Measurements from ENCODE around the gene CEP68. TPM values are rescaled to one million over a fixed set of nuclear protein-coding genes. Genes with fewer than 3 reads are reported as not detected.
"Not testable (repeated sequence)": the region's sequence is repeated elsewhere in the genome, so short reads cannot be mapped to it uniquely, and the experiment has no call there.

CEP68 gene
- polyA plus RNA-seq, 2 of the 4 experiments (the other 2 are of a cell fraction), result 6.8 to 9.2 TPM

DNA sequence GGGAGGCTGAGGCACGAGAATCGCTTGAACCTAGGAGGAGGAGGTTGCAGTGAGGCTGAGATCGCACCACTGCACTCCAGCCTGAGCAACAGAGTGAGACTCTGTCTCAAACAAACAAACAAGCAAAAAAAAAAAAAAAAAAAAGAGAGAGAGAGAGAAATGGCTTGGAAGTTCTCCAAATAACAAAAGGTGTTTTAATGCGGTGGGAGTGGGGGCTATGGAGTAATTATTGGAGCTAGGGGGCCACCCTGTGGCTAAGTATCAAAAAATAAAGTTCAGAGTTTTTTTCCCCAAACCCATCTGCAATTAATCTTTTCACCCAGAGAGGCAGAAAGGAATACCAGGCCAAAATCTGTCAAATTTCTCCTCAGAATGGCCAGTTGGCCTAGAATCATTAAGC is 23.0 kb upstream of the CEP68 start:
- DNase-seq (ENCODE audit: low read depth in 1 of 2, low spot score in 1 of 2) (peak in 1 of 2 experiments; percentile 29), ATAC-seq (peak in 1 of 2 experiments; percentile 58; a peak in 3 of 6 replicates), FAIRE-seq (no peak)
- WGBS (ENCODE audit: missing lambda C conversion rate), result 88% methylated on average over 4 of the region's 4 CpGs
- POLR2A ChIA-PET, result interaction anchor here (0.7 kb wide), 1 partner anchor 143 kb away, joined by 3 read pairs; no protein-coding TSS in a partner anchor
- Histone ChIP-seq H3K4me3 (no peak overlapping the region), H3K27ac (no peak overlapping the region), H3K4me2 (no peak overlapping the region), H3K4me1 (peaks cover 12% of the 10 kb centered on the region; the same call in 2 of the 3 replicates), H3K9me3 (no peaks in the 10 kb centered on the region)
- CTCF ChIA-PET, result interaction anchor here (0.6 to 11.8 kb wide), 16 partner anchors 8 to 1351 kb away, joined by 3 to 177 read pairs (median 3); no protein-coding TSS in a partner anchor
- TF ChIP-seq SMC3 (IDR thresholded peaks at IDR 0.05) (peak; percentile 74), CEBPB (IDR thresholded peaks at IDR 0.05) (no peak), RAD21 (conservative IDR thresholded peaks at IDR 0.05 in 1 of 2, IDR thresholded peaks at IDR 0.05 in 1 of 2) (peak; percentile 69 to 74)
- TF ChIP-seq, protein P1, sequence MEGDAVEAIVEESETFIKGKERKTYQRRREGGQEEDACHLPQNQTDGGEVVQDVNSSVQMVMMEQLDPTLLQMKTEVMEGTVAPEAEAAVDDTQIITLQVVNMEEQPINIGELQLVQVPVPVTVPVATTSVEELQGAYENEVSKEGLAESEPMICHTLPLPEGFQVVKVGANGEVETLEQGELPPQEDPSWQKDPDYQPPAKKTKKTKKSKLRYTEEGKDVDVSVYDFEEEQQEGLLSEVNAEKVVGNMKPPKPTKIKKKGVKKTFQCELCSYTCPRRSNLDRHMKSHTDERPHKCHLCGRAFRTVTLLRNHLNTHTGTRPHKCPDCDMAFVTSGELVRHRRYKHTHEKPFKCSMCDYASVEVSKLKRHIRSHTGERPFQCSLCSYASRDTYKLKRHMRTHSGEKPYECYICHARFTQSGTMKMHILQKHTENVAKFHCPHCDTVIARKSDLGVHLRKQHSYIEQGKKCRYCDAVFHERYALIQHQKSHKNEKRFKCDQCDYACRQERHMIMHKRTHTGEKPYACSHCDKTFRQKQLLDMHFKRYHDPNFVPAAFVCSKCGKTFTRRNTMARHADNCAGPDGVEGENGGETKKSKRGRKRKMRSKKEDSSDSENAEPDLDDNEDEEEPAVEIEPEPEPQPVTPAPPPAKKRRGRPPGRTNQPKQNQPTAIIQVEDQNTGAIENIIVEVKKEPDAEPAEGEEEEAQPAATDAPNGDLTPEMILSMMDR (IDR thresholded peaks at IDR 0.05), result peak; percentile 61

DNA sequence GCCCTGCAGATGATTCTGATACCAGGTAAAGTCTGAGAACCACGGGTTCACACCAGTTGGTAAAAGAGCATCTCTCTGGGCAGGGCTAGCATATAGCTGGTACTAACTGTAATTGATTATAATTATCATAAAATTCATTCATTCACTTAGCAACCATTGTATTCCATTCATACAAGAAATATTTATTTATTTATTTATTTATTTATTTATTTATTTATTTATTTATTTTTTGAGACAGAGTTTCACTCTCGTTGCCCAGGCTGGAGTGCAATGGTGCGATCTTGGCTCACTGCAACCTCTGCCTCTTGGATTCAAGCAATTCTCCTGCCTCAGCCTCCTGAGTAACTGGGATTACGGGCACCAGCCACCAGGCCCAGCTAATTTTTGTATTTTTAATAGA is 22.5 kb upstream of the CEP68 start:
- not testable (repeated sequence) for FAIRE-seq; H3K4me2 ChIP-seq; H3K9me3 ChIP-seq; ATAC-seq; DNase-seq (ENCODE audit: low read depth in 1 of 2, low spot score in 1 of 2); H3K4me3 ChIP-seq; H3K27ac ChIP-seq
- ChIA-PET CTCF (interaction anchor here (0.6 to 11.8 kb wide), 13 partner anchors 9 to 1351 kb away, joined by 3 to 177 read pairs (median 3); no protein-coding TSS in a partner anchor), POLR2A (interaction anchor here (0.7 kb wide), 1 partner anchor 144 kb away, joined by 3 read pairs; no protein-coding TSS in a partner anchor)
- TF ChIP-seq ZC3H11A (IDR thresholded peaks at IDR 0.05), result peak; percentile 98
- peaks cover 12% of the 10 kb centered on the region; the same call in 2 of the 3 replicates for H3K4me1 ChIP-seq
- WGBS (ENCODE audit: missing lambda C conversion rate), result 91% methylated on average over 4 of the region's 4 CpGs

DNA sequence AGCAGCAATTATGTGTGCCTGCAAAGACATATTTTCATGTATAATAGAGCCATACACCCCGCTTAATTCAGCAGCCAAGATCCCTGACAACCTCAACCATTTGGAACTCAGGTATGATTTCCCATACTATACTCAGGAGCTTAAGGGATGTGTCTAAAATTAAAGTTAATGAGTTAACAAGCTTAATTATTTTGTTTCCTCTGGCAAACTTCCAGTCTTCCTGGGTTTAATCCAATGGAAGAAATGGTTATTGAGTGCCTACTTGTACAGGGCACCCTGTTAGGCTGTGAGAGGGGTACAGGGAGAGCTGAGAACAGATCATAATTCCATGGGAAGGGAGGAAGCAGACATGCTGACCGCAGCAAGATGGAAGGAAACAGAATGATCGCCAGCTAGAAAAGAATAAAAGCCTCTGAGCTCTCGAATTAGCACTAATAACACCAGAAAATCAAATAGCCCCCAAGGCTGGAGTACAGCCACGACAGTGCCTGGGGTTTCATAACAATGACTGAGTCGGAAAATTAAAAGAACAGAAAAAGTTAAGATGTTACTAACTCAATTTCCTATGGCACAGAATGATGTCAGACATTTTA is 20.8 kb upstream of the CEP68 start:
- Histone ChIP-seq H3K4me2 (no peak overlapping the region), H3K4me1 (peaks cover 12% of the 10 kb centered on the region; the same call in 2 of the 3 replicates), H3K4me3 (no peak overlapping the region), H3K9me3 (no peaks in the 10 kb centered on the region), H3K27ac (no peak overlapping the region)
- ChIA-PET POLR2A (interaction anchor here (0.5 to 1.1 kb wide), 2 partner anchors 118 to 525 kb away, joined by 3 read pairs; no protein-coding TSS in a partner anchor), CTCF (interaction anchor here (0.9 to 11.8 kb wide), 6 partner anchors 8 to 129 kb away, joined by 3 to 177 read pairs (median 4); partner anchors contain the start of gene RAB1A)
- WGBS (ENCODE audit: missing lambda C conversion rate), result 80% methylated on average over 6 of the region's 6 CpGs
- FAIRE-seq, result no peak
- TF ChIP-seq SMC3 (IDR thresholded peaks at IDR 0.05) (no peak), EP300 (IDR thresholded peaks at IDR 0.05) (no peak), KDM1A (IDR thresholded peaks at IDR 0.05; ENCODE audit: low read depth) (no peak)
- TF ChIP-seq, protein P2, sequence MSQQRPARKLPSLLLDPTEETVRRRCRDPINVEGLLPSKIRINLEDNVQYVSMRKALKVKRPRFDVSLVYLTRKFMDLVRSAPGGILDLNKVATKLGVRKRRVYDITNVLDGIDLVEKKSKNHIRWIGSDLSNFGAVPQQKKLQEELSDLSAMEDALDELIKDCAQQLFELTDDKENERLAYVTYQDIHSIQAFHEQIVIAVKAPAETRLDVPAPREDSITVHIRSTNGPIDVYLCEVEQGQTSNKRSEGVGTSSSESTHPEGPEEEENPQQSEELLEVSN (IDR thresholded peaks at IDR 0.05; ENCODE audit: borderline replicate concordance, low read depth), result no peak
- no peak for DNase-seq (ENCODE audit: low read depth in 1 of 2, low spot score in 1 of 2)
- no peak for ATAC-seq

DNA sequence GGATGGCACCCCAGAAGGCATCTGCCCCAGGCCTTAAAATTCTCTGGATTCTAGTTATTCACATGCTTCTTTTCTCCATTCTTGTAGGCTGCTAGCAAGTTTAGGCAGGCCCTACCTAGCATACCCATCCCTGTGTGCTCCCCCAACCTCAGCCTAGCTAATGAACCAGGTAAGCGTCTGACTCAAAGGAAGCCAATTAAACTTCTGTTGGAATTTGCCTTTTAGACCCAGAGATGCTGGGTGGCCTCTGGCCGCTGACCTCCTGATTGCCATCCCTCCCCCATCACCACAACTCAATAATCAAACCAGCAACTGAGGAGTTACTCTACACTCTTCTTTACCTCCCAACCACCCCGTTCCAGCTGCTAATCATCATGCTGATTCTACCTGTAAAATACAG is 19.0 kb upstream of the CEP68 start:
- CTCF ChIA-PET, result interaction anchor here (1.1 to 11.8 kb wide), 2 partner anchors 11 to 117 kb away, joined by 3 to 177 read pairs; no protein-coding TSS in a partner anchor
- WGBS (ENCODE audit: missing lambda C conversion rate), result 75% methylated on average over 3 of the region's 3 CpGs
- H3K4me2 ChIP-seq, result no peak overlapping the region

More for the DNA sequence above, 19.0 kb upstream of the CEP68 start:
- ATAC-seq (no peak), DNase-seq (ENCODE audit: low read depth in 1 of 2, low spot score in 1 of 2) (no peak), FAIRE-seq (no peak)
- Histone ChIP-seq H3K27ac (no peak overlapping the region), H3K9me3 (no peaks in the 10 kb centered on the region), H3K4me3 (no peak overlapping the region), H3K4me1 (peaks cover 3% of the 10 kb centered on the region; the same call in 2 of the 3 replicates)
- POLR2A ChIA-PET, result interaction anchor here (0.6 kb wide), 1 partner anchor 96 kb away, joined by 4 read pairs; no protein-coding TSS in a partner anchor
- TF ChIP-seq, protein P3, sequence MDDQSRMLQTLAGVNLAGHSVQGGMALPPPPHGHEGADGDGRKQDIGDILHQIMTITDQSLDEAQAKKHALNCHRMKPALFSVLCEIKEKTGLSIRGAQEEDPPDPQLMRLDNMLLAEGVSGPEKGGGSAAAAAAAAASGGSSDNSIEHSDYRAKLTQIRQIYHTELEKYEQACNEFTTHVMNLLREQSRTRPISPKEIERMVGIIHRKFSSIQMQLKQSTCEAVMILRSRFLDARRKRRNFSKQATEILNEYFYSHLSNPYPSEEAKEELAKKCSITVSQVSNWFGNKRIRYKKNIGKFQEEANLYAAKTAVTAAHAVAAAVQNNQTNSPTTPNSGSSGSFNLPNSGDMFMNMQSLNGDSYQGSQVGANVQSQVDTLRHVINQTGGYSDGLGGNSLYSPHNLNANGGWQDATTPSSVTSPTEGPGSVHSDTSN (IDR thresholded peaks at IDR 0.05), result no peak
- no peak for TF ChIP-seq KDM1A (IDR thresholded peaks at IDR 0.05; ENCODE audit: low read depth)
- no peak for TF ChIP-seq ZSCAN20 (CRISPR knock-in tag; IDR thresholded peaks at IDR 0.05)
- TF ChIP-seq, protein P4, sequence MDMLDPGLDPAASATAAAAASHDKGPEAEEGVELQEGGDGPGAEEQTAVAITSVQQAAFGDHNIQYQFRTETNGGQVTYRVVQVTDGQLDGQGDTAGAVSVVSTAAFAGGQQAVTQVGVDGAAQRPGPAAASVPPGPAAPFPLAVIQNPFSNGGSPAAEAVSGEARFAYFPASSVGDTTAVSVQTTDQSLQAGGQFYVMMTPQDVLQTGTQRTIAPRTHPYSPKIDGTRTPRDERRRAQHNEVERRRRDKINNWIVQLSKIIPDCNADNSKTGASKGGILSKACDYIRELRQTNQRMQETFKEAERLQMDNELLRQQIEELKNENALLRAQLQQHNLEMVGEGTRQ (IDR thresholded peaks at IDR 0.05), result no peak
- no peak for TF ChIP-seq MYC (IDR thresholded peaks at IDR 0.05; ENCODE audit: borderline replicate concordance, low read length)
- TF ChIP-seq, protein P5, sequence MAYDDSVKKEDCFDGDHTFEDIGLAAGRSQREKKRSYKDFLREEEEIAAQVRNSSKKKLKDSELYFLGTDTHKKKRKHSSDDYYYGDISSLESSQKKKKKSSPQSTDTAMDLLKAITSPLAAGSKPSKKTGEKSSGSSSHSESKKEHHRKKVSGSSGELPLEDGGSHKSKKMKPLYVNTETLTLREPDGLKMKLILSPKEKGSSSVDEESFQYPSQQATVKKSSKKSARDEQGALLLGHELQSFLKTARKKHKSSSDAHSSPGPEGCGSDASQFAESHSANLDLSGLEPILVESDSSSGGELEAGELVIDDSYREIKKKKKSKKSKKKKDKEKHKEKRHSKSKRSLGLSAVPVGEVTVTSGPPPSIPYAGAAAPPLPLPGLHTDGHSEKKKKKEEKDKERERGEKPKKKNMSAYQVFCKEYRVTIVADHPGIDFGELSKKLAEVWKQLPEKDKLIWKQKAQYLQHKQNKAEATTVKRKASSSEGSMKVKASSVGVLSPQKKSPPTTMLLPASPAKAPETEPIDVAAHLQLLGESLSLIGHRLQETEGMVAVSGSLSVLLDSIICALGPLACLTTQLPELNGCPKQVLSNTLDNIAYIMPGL (CRISPR knock-in tag; IDR thresholded peaks at IDR 0.05; ENCODE audit: borderline replicate concordance), result no peak
- no peak for TF ChIP-seq ZFP36 (IDR thresholded peaks at IDR 0.05; ENCODE audit: borderline replicate concordance, partially characterized antibody)
- TF ChIP-seq, protein P6, sequence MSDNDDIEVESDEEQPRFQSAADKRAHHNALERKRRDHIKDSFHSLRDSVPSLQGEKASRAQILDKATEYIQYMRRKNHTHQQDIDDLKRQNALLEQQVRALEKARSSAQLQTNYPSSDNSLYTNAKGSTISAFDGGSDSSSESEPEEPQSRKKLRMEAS (IDR thresholded peaks at IDR 0.05), result no peak
- TF ChIP-seq JUN (IDR thresholded peaks at IDR 0.05), result no peak

Measured in A549 (cell line).